ENCODE data around the gene CD58.

Gene CD58

DNA sequence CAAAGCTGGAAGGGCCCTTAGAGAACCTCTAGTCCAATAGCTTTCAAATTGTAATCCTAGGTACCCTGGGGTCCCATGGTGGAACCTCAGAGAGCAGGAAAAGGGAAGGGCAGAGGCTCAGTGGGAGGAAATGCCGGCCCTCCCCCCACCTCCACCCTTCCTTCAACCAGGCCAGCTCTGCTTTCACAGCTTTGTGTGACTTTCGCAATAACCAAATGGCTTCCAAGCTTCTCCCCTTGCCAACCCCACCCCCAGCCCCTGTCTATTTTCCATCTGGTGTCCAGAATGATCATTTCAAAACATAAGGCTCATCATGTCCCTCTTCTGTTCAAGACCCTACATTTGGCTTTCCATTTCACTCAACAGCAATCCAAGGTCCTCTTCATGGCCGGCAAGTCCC lies 74.4 kb downstream of the CD58 start:
- Histone ChIP-seq H3K27ac (ENCODE audit: extremely low read depth, low read depth, low read length) (no peak overlapping the region), H3K9me3 (ENCODE audit: control insufficient read depth, insufficient read depth, low read depth, low read length) (no peaks in the 10 kb centered on the region), H3K4me3 (ENCODE audit: low read depth, low read length) (no peak overlapping the region), H3K36me3 (ENCODE audit: control insufficient read depth in 2 of 2, insufficient read depth in 1 of 2, low read length in 2 of 2) (no peaks in the 10 kb centered on the region), H3K4me1 (ENCODE audit: control insufficient read depth, insufficient read depth, low read length) (no peaks in the 10 kb centered on the region)
- TF ChIP-seq GLIS2 (tag by site-specific recombination; IDR thresholded peaks at IDR 0.05): no peak
- no peak for TF ChIP-seq EGR2 (tag by site-specific recombination; IDR thresholded peaks at IDR 0.05; ENCODE audit: low read depth)
- no peak for TF ChIP-seq ZNF23 (tag by site-specific recombination; IDR thresholded peaks at IDR 0.05; ENCODE audit: borderline replicate concordance)
- TF ChIP-seq ZNF571 (tag by site-specific recombination; IDR thresholded peaks at IDR 0.05): no peak
- no peak for TF ChIP-seq ZNF664 (tag by site-specific recombination; IDR thresholded peaks at IDR 0.05)
- no peak for TF ChIP-seq BCL11A (tag by site-specific recombination; IDR thresholded peaks at IDR 0.05; ENCODE audit: low read depth)
- TF ChIP-seq ZNF596 (tag by site-specific recombination; IDR thresholded peaks at IDR 0.05): no peak
- TF ChIP-seq ZBTB6 (tag by site-specific recombination; IDR thresholded peaks at IDR 0.05): no peak
- no peak for TF ChIP-seq ZSCAN30 (tag by site-specific recombination; IDR thresholded peaks at IDR 0.05)
- TF ChIP-seq ZNF311 (tag by site-specific recombination; IDR thresholded peaks at IDR 0.05; ENCODE audit: borderline replicate concordance): no peak
- no peak for TF ChIP-seq WT1 (tag by site-specific recombination; IDR thresholded peaks at IDR 0.05)
- TF ChIP-seq ZNF843 (tag by site-specific recombination; IDR thresholded peaks at IDR 0.05): no peak
- TF ChIP-seq, protein P1, sequence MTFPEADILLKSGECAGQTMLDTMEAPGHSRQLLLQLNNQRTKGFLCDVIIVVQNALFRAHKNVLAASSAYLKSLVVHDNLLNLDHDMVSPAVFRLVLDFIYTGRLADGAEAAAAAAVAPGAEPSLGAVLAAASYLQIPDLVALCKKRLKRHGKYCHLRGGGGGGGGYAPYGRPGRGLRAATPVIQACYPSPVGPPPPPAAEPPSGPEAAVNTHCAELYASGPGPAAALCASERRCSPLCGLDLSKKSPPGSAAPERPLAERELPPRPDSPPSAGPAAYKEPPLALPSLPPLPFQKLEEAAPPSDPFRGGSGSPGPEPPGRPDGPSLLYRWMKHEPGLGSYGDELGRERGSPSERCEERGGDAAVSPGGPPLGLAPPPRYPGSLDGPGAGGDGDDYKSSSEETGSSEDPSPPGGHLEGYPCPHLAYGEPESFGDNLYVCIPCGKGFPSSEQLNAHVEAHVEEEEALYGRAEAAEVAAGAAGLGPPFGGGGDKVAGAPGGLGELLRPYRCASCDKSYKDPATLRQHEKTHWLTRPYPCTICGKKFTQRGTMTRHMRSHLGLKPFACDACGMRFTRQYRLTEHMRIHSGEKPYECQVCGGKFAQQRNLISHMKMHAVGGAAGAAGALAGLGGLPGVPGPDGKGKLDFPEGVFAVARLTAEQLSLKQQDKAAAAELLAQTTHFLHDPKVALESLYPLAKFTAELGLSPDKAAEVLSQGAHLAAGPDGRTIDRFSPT (tag by site-specific recombination; IDR thresholded peaks at IDR 0.05): no peak
- TF ChIP-seq ZSCAN23 (tag by site-specific recombination; IDR thresholded peaks at IDR 0.05): no peak
- no peak for TF ChIP-seq GLI2 (tag by site-specific recombination; IDR thresholded peaks at IDR 0.05; ENCODE audit: borderline replicate concordance, low read depth)
- TF ChIP-seq, protein P2, sequence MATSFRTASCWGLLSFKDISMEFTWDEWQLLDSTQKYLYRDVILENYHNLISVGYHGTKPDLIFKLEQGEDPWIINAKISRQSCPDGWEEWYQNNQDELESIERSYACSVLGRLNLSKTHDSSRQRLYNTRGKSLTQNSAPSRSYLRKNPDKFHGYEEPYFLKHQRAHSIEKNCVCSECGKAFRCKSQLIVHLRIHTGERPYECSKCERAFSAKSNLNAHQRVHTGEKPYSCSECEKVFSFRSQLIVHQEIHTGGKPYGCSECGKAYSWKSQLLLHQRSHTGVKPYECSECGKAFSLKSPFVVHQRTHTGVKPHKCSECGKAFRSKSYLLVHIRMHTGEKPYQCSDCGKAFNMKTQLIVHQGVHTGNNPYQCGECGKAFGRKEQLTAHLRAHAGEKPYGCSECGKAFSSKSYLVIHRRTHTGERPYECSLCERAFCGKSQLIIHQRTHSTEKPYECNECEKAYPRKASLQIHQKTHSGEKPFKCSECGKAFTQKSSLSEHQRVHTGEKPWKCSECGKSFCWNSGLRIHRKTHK (tag by site-specific recombination; IDR thresholded peaks at IDR 0.05): no peak
- CTCF ChIA-PET: interaction anchor here (0.6 to 9.6 kb wide), 4 partner anchors 9 to 355 kb away, joined by 3 to 171 read pairs (median 65); no protein-coding TSS in a partner anchor
- POLR2A ChIA-PET: interaction anchor here (0.6 kb wide), 1 partner anchor 8 kb away, joined by 4 read pairs; no protein-coding TSS in a partner anchor

DNA sequence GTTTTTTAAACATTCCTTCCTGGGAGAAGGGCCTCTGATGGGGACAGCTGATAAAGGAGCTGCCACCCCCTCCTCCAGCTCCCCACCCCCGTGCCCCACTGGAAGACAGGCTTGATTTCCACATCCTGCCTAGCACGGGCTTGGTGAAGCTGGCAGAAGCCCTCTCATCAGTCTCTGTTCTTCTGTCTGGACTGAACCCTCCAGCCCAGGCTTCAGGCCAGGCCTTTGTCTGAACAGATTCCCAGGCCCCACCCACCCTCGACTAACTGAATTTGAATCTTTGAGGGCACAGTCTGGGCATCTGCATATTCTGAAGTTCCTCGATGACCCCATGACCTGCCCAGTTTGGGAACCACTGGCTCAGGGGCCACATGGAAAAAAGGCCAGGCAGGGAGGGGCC lies 75.3 kb downstream of the CD58 start:
- Histone ChIP-seq H3K27ac (ENCODE audit: extremely low read depth, low read depth, low read length) (no peak overlapping the region), H3K36me3 (ENCODE audit: control insufficient read depth in 2 of 2, insufficient read depth in 1 of 2, low read length in 2 of 2) (no peaks in the 10 kb centered on the region), H3K4me3 (ENCODE audit: low read depth, low read length) (no peak overlapping the region), H3K4me1 (ENCODE audit: control insufficient read depth, insufficient read depth, low read length) (no peaks in the 10 kb centered on the region), H3K9me3 (ENCODE audit: control insufficient read depth, insufficient read depth, low read depth, low read length) (no peaks in the 10 kb centered on the region)
- ChIA-PET POLR2A (no interaction called here), CTCF (interaction anchor here (0.6 to 9.6 kb wide), 3 partner anchors 11 to 355 kb away, joined by 3 to 171 read pairs (median 127); no protein-coding TSS in a partner anchor)
- no peak for TF ChIP-seq ZNF2 (tag by site-specific recombination; IDR thresholded peaks at IDR 0.05)
- TF ChIP-seq ZNF169 (tag by site-specific recombination; IDR thresholded peaks at IDR 0.05): no peak
- TF ChIP-seq, protein P3, sequence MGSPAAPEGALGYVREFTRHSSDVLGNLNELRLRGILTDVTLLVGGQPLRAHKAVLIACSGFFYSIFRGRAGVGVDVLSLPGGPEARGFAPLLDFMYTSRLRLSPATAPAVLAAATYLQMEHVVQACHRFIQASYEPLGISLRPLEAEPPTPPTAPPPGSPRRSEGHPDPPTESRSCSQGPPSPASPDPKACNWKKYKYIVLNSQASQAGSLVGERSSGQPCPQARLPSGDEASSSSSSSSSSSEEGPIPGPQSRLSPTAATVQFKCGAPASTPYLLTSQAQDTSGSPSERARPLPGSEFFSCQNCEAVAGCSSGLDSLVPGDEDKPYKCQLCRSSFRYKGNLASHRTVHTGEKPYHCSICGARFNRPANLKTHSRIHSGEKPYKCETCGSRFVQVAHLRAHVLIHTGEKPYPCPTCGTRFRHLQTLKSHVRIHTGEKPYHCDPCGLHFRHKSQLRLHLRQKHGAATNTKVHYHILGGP (tag by site-specific recombination; IDR thresholded peaks at IDR 0.05): no peak
- TF ChIP-seq ZNF610 (tag by site-specific recombination; IDR thresholded peaks at IDR 0.05; ENCODE audit: borderline replicate concordance): no peak

All from HEK293 (cell line).